NCI-H1092 treated with DMSO at 0.1 percent for 48 hours (cell line): ENCODE results near the gene GPR32.
A peak's percentile ranks its signal among the peaks of the same experiment; 100 is the strongest.
"Not testable (repeated sequence)": the region's sequence is repeated elsewhere in the genome, so short reads cannot be mapped to it uniquely, and the experiment has no call there.

ENCODE experiments used
- DNase-seq: peaks from one replicate; lab custom pipeline; 2025; lab: John Stamatoyannopoulos, UW

The GPR32 gene

GRCh38 chr19:50803633-50804419, 33.6 kb downstream of the GPR32 start:
- DNase-seq = peak; percentile 35

- peak; percentile 95 for DNase-seq
These were observed 34.4 kb downstream of the GPR32 start for GRCh38 chr19:50804420-50805272.

- no peak for DNase-seq
These were observed 38.6 kb downstream of the GPR32 start for GRCh38 chr19:50808856-50809255.

GRCh38 chr19:50811622-50812238, 41.5 kb downstream of the GPR32 start:
- not testable (repeated sequence) for DNase-seq

GRCh38 chr19:50812474-50812873, 42.2 kb downstream of the GPR32 start:
- no peak for DNase-seq

- DNase-seq = no peak
These were observed 44.6 kb downstream of the GPR32 start for GRCh38 chr19:50814883-50815282.

GRCh38 chr19:50815439-50815838, 45.2 kb downstream of the GPR32 start:
- no peak for DNase-seq

- peak; percentile 23 for DNase-seq
These were observed 47.9 kb downstream of the GPR32 start for GRCh38 chr19:50817941-50818858.

- no peak for DNase-seq
These were observed 48.7 kb downstream of the GPR32 start for GRCh38 chr19:50818859-50819472.

GRCh38 chr19:50819636-50820035, 49.4 kb downstream of the GPR32 start:
- no peak for DNase-seq

GRCh38 chr19:50820086-50820485, 49.8 kb downstream of the GPR32 start:
- DNase-seq = no peak

- DNase-seq = no peak
These were observed 50.4 kb downstream of the GPR32 start for GRCh38 chr19:50820549-50821247.

GRCh38 chr19:50821248-50821612, 51.0 kb downstream of the GPR32 start:
- DNase-seq = no peak
